NCI-H128 (cell line): ENCODE results near the gene NOL4L.
A peak's percentile ranks its signal among the peaks of the same experiment; 100 is the strongest.

ENCODE experiments used
- DNase-seq: peaks from one replicate; lab custom pipeline; 2025; ENCODE audit not compliant: unreplicated experiment; lab: John Stamatoyannopoulos, UW

Gene NOL4L

DNA sequence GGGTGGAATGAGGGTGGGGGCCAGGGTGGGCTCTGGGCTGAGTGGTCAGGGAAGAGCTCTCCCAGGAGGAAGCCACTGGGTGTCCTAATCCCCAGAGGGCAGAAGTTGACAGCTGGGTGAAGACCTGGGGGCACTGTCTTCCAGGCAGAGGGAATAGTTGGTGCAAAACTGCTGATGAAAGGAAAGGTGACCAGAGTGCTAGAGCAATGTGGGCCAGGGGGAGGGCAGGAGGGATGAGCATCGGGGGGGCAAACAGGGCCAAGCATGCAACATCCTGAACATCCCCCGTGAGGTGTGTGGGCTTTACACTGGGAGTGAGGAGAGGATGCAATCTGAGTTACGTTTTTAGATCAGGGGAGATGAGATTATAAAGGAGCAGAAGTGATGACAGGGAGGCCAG lies 97.8 kb downstream of the NOL4L start:
- DNase-seq = no peak

GRCh38 chr20:32485770-32486478 lies 99.2 kb downstream of the NOL4L start:
- no peak for DNase-seq

- DNase-seq = peak; percentile 41
Observed at GRCh38 chr20:32484958-32485769, 100.0 kb downstream of the NOL4L start.

- DNase-seq = no peak
Observed at GRCh38 chr20:32484225-32484957, 100.7 kb downstream of the NOL4L start.

DNA sequence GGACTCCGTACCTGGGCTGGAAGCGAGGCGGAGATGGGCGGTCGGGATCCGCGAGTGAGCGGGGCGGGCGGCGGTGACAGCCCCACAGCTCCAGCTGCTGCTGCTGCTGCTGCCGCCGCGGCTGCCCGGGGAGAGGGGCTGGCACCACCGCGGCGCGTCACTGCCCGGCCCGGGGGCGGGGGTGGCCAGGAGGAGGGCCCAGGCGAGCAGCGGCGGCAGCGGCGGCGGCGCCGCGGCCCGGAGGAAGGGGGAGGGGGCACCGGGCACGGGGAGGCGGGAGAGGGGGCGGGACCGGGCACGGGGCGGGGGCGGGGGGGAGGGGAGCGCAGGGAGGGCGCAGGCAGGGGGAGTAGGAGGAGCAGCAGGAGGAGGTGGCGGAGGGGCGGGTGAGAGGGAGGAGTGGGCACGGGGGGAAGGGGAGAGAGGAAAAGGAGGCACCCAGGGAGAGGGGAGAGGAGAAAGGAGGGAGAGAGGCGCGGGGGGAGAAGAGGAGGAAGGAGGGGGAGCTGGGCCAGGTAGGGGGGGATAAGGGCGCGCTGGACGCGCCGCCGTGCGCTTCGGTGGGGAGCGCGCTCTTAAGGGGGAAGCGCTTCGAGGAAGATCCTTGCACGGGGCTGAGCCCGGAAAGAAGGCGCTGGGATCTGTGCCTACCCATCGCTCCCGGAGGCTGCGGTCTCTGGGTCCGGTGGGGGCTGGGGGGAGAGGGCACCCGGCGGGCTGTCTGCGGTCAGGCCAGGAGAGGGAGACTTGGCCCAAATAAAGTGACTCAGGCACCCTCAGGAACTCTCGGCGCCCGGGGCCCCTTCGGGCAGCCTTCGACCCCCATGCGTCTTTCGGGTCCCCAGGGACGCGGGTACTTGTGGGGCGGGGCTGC lies 101.5 kb downstream of the NOL4L start:
- peak; percentile 45 for DNase-seq

DNA sequence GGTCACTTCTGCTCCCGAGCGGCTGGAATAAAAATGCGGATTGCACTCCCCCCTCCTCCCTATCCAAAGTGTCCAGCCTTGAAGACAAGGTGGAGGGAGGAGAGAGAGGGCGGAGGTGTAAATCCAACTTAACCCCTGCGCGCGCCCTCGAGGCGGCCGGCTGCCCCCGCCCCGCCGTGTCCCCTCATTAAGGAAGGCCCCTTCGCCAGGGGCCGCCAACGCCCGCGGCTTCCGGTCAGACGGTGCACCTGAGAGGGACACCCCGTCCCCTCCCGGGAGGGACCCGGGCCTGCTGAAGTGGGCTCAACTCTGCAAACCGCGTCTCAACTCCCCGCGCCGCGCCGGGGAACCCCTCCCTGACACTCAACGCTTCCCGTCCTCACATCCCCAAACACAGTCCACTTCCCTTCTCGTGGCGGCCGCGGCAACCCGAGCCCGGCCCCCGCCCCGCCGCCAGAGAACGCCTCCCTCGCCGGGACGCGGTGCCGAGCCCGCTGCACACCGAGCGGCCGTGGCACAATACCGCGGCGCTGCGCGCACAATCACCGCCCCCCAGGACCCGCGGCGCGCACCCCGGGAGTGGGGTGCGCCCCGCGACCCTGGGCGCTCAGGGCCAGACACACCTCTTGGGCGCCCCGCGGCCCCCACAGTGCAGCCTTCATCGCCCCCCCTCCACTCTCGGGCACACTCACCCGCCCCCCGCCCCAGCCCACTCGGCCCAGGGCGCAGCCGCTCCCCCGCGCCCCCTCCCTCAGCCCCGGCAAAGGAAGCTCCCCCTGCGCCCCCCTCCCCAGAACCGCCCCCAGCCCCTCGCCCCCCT lies 102.5 kb downstream of the NOL4L start:
- no peak for DNase-seq

- no peak for DNase-seq
Observed at GRCh38 chr20:32482143-32482441, 103.0 kb downstream of the NOL4L start.

DNA sequence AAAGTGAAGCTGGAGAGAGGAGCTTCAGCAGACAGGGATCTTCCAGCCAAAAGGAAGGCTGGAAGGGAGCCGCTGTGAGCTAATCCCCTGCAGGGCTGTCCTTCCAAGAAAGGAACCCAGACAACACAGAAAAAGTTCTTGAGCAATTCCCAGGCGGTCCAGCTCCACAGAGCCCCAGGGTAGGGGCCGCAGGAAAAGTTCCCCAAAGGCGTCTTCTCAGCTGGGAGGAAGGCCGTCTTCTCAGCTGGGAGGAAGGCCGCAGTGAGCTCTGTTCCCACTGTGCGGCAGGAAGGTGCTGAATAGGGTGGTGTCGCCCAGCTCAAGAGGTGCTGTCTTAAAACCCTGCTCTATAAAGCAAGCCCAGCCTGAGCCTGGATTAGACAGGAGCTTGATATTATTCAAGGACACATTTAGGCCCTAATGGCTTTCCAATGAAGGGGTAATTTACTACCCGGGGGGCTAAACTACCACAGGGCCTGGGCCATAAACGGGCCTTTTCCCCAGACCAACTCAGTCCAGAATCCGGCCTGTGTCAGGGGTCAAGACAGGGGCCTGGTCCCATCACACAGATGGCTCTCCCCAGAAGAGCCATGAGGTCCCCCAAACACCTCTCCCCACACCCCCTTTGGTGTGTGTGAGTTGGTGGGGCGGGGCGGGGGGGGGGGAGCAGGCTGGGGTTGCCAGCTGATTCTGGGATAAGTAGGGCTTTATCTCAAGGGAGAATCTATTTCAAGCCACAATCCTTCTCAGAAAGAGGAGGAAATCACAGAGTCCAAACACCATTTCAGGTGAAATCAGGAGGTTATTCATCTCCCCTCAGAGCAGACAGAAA lies 103.6 kb downstream of the NOL4L start:
- DNase-seq = no peak

DNA sequence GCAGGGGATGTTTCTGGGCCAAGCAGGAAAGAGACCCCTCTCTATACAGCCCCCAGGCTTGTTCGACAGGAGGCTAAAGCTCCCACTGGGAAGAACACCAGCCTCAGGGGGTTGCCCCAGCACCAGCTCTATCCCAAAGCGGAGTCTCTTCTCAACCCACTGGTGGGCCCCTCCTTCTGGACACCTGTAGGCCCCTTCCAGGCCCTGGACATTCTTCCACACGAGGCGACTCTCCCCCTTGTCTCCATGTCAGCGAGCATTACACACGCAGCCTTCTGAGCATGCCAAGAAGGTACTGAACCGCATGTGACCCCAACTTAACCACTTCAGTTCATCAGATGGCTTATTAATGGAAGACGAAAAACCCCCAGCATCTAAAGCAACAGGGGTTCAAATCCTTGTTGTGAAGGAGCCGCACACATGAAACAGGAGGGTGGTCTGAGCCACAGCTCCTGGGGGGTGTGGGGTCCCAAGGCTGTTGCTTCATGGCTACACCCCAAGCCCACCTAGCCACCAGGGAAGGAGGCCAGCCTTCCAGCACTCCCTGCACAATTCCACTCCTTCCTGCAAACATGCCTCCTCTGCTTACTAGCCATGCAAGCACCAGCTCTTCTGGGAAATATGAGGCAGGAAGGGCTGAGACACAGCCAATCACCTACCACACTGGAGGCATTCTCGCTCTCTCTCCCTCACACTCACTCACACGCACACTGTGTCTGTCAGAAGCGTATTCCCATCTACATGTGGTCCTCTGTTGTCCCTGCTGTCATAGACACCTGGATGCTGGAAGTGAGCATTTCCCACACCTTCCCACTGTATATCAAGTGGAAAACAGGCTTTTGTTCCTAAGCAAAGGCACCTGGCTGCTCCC lies 104.5 kb downstream of the NOL4L start:
- no peak for DNase-seq

GRCh38 chr20:32479697-32480171 lies 105.4 kb downstream of the NOL4L start:
- DNase-seq = no peak

DNA sequence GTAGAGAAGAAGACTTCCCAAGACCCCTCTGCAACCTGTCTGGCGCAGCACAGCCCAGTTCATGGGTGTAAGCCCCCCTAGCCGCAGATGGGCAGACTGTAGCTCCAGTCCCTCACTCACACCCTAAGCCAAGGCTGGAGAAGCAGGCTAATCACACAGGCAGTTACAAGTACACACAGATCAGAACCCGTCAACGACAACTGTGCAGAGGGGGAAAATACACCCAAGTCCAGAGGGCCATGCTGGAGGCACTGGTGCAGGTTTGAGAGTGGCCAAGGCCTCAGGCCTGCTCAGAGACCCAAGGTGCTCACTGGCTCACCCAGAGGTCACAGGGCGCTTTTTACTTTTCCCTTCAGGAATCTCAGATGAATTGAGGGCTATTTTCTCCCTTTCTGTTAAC lies 106.1 kb downstream of the NOL4L start:
- DNase-seq = no peak

GRCh38 chr20:32478576-32478975 lies 106.6 kb downstream of the NOL4L start:
- DNase-seq = no peak

DNA sequence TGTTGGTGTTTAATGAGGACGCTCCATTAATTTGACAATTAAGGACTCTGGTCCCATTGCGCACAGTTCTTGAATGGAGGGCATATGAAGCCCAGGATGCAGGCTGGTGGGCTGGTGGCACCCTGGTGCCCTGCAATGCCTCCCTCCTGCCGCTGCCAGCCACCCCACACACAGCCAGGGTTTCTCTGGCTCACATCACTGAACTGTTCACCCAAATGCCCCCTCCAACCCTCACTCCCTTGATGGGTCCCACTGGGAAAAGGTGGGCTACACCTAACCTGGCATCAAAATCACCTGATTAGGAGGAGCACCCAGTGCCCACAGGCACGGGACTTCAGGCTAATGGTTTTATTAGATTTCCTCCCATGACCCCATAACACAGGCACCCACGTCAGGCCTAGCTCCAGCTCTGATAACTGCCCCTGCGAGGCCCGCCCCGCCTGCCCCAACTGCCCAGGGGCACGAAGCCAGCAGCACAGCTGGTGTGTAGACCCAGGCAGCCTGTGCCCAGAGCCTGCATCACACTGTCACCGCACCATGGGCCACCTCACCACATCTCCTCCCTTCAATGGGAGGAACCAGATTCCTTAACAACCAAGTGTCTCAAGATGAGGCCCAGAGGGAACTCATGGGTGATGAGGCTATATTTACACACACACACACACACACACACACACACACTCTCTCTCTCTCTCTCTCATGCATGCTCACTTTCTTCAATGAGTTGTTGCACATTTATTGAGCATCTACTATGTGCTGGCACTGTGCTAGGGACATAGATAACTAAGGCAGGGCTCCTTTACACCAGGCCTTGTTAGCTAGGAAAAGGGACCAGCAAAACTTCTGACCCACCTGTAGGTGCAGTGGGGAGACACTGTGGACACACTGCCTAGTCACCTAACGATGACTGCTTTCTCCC lies 107.3 kb downstream of the NOL4L start:
- DNase-seq = no peak

DNA sequence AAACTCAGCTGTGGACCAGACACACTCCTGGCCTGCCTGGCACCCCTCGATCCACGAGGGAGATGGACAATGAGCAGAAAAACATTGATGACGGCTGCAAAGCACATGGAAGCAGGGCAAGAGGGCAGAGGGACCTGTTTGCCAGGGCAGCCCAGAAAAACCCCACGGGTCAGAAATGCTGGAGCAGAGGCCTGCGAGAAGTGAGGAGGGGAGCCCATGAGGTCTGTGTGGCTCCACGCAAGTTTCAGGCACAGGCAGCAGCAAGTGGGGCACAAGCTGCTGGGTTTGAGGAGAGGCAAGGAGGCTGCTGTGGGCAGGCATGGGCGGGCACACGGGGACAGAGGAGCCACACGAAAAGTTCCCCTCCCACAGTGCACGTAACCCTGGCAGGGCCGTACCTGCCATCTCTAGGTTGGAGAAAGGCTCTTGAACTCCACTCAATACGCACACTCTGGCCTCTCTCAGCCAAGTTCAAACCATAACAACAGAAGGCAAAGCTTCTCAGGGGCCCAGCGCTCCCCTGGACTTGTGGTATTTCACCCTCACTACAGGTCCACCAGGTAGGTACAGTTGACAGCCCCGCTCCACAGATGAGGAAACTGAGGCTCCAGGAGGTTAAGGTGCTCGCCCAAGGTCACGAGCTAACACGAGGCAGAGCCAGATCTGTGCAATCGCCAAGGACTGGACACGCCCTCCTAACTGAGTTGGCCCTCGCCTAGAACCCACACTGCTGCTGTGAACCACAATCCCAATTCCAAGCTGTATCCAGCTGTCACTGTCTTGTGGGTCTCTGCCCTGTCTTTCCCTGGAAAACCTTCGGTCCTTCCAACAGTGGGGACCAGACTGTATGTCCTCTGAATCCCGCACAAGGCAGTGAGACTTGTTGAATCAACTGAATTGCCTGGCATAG lies 108.2 kb downstream of the NOL4L start:
- DNase-seq = no peak

- no peak for DNase-seq
Observed at GRCh38 chr20:32474967-32475811, 109.9 kb downstream of the NOL4L start.

DNA sequence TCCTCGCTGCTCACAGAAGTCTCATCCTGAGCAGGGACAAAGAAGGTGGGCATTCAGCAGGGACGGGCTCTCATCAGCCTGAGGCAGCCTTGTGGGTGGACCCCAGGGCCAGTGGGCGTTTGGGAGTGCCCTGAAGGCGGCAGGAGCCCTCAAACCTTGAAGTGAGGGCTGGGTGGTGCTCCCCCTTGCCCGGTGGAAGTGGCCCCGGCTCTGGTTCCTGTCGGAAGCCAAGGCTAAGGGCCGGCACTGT lies 110.5 kb downstream of the NOL4L start:
- DNase-seq = no peak
